HepG2 (cell line): ENCODE measurements around the gene KAZN. TPM values are rescaled to one million over a fixed set of nuclear protein-coding genes. Genes with fewer than 3 reads are reported as not detected.

Experiments
- DPF2 ChIP-seq: sonication (generic); formaldehyde crosslinking; IDR thresholded peaks from 2 replicates; pipeline ENCODE4 v1.4.0; 2020; ENCODE audit warnings: mild to moderate bottlenecking, low read depth, missing genetic modification reagents, borderline replicate concordance
- ELF4 ChIP-seq: sonication (generic); formaldehyde crosslinking; IDR thresholded peaks from 2 replicates; pipeline ENCODE4 v1.5.0; 2020; ENCODE audit warnings: missing genetic modification reagents, mild to moderate bottlenecking, moderate library complexity, borderline replicate concordance
- FOXA1 ChIP-seq, 2 experiments: fragments of 450-650 bp in 1 of 2; sonication (generic) in 1 of 2; formaldehyde crosslinking in 1 of 2; IDR thresholded peaks; 2 replicates each; pipeline versions ENCODE4 v1.4.0 to v1.6.1; 2016 to 2020; ENCODE audit warnings: missing genetic modification reagents in 1 of 2
- HNRNPLL ChIP-seq: fragments of 200-400 bp; formaldehyde crosslinking; IDR thresholded peaks from 2 replicates; pipeline ENCODE4 v1.6.1; 2017; ENCODE audit warnings: mild to moderate bottlenecking, low read depth, low read length; ENCODE audit not compliant: poor library complexity, severe bottlenecking
- JARID2 ChIP-seq: sonication (generic); formaldehyde crosslinking; IDR thresholded peaks from 2 replicates; pipeline ENCODE4 v1.8.1; 2023; ENCODE audit warnings: missing genetic modification reagents, inconsistent platforms; ENCODE audit not compliant: insufficient replicate concordance
- MTF1 ChIP-seq: sonication (generic); formaldehyde crosslinking; IDR thresholded peaks from 2 replicates; pipeline ENCODE4 v1.5.0; 2020; ENCODE audit warnings: missing genetic modification reagents
- POLR2AphosphoS5 ChIP-seq: IDR thresholded peaks from 2 replicates; pipeline ENCODE4 v1.6.1; 2012; ENCODE audit warnings: low read depth, low read length
- SAP130 ChIP-seq: IDR thresholded peaks from 2 replicates; pipeline ENCODE4 v1.6.1; 2016; ENCODE audit warnings: low read depth
- SMAD3 ChIP-seq: sonication (generic); formaldehyde crosslinking; IDR thresholded peaks from 2 replicates; pipeline ENCODE4 v1.4.0; 2020; ENCODE audit warnings: missing genetic modification reagents
- TAF15 ChIP-seq: fragments of 200-400 bp; formaldehyde crosslinking; IDR thresholded peaks from one replicate; pipeline ENCODE4 v1.6.1; 2018; ENCODE audit warnings: mild to moderate bottlenecking, low read depth, low read length; ENCODE audit not compliant: poor library complexity, severe bottlenecking
- ZC3H4 ChIP-seq: sonication (generic); formaldehyde crosslinking; IDR thresholded peaks from 2 replicates; pipeline ENCODE4 v1.4.0; 2020; ENCODE audit warnings: missing genetic modification reagents, borderline replicate concordance
- ZFP90 ChIP-seq: sonication (generic); formaldehyde crosslinking; IDR thresholded peaks from 2 replicates; pipeline ENCODE4 v1.8.0; 2022; ENCODE audit warnings: missing genetic modification reagents, mild to moderate bottlenecking, inconsistent platforms, borderline replicate concordance
- ZNF276 ChIP-seq: sonication (generic); formaldehyde crosslinking; IDR thresholded peaks from 2 replicates; pipeline ENCODE4 v1.4.0; 2020; ENCODE audit warnings: mild to moderate bottlenecking, low read depth, missing genetic modification reagents
- ZNF432 ChIP-seq: sonication (generic); formaldehyde crosslinking; IDR thresholded peaks from 2 replicates; pipeline ENCODE4 v1.5.0; 2020; ENCODE audit warnings: missing genetic modification reagents, mild to moderate bottlenecking, borderline replicate concordance
- ZNF446 ChIP-seq: sonication (generic); formaldehyde crosslinking; IDR thresholded peaks from 2 replicates; pipeline ENCODE4 v1.5.0; 2020; ENCODE audit warnings: mild to moderate bottlenecking, missing genetic modification reagents
- ZNF460 ChIP-seq: sonication (generic); formaldehyde crosslinking; IDR thresholded peaks from 2 replicates; pipeline ENCODE4 v1.5.1; 2020; ENCODE audit warnings: missing genetic modification reagents, mild to moderate bottlenecking, borderline replicate concordance
- ZNF567 ChIP-seq: sonication (generic); formaldehyde crosslinking; IDR thresholded peaks from 2 replicates; pipeline ENCODE4 v1.8.1; 2023; ENCODE audit warnings: mild to moderate bottlenecking, missing genetic modification reagents, borderline replicate concordance
- ZNF576 ChIP-seq: sonication (generic); formaldehyde crosslinking; IDR thresholded peaks from 2 replicates; pipeline ENCODE4 v1.4.0; 2020; ENCODE audit warnings: mild to moderate bottlenecking, missing genetic modification reagents
- polyA plus RNA-seq, 8 experiments: library from polyadenylated mRNA; depleted of rRNA in 3 of 8; stranded (reverse) in 7 of 8; unstranded in 1 of 8; fragments of >200 nt; fragmentation: Illumina TruSeq in 4 of 8; extraction: Trizol in 4 of 8; gene quantifications; 2 replicates each; pipeline versions ENCODE4 v1.2.1 to v1.2.3, GENCODE V29; 2011 to 2016; ENCODE audit warnings: low read depth in 4 of 8, missing spikeins in 1 of 8, mixed read lengths in 1 of 8; ENCODE audit not compliant: insufficient read depth in 1 of 8
- total RNA-seq, 5 experiments: library from RNA; depleted of rRNA; stranded (reverse); fragments of >200 nt; fragmentation: Illumina TruSeq; extraction: Trizol; gene quantifications; 2 replicates each; pipeline ENCODE4 v1.2.3, GENCODE V29; 2016; ENCODE audit warnings: low read depth in 1 of 5
- TF ChIP-seq, protein P1 (sequence below): sonication (generic); formaldehyde crosslinking; IDR thresholded peaks from 2 replicates; pipeline ENCODE4 v1.4.0; 2020; ENCODE audit warnings: missing genetic modification reagents, mild to moderate bottlenecking, borderline replicate concordance
- TF ChIP-seq, protein P2 (sequence below): sonication (generic); formaldehyde crosslinking; IDR thresholded peaks from 2 replicates; pipeline ENCODE4 v1.4.0; 2020; ENCODE audit warnings: mild to moderate bottlenecking, missing genetic modification reagents
- TF ChIP-seq, protein P3 (sequence below): sonication (generic); formaldehyde crosslinking; IDR thresholded peaks from 2 replicates; pipeline ENCODE4 v1.4.0; 2020; ENCODE audit warnings: missing genetic modification reagents, borderline replicate concordance

KAZN gene
- total and polyA plus RNA-seq, 2 of the 13 experiments (the other 11 are each of a cell fraction or from before 2014, with no cell fraction given): 10.4 to 13.5 TPM

- TF ChIP-seq, protein P1, sequence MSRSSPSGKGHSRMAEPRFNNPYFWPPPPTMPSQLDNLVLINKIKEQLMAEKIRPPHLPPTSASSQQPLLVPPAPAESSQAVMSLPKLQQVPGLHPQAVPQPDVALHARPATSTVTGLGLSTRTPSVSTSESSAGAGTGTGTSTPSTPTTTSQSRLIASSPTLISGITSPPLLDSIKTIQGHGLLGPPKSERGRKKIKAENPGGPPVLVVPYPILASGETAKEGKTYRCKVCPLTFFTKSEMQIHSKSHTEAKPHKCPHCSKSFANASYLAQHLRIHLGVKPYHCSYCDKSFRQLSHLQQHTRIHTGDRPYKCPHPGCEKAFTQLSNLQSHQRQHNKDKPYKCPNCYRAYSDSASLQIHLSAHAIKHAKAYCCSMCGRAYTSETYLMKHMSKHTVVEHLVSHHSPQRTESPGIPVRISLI: peak; percentile 89
- TF ChIP-seq ZNF446 (CRISPR knock-in tag) (no peak), ZNF460 (peak; percentile 50; the same call in 1 of the 2 replicates), ZFP90 (CRISPR knock-in tag) (peak; percentile 95), HNRNPLL (no peak), SAP130 (CRISPR knock-in tag) (peak; percentile 86), ZNF576 (CRISPR knock-in tag) (peak; percentile 17; the same call in 1 of the 2 replicates), JARID2 (peak; percentile 71), ZNF276 (CRISPR knock-in tag) (no peak), ZNF432 (CRISPR knock-in tag) (no peak), ZNF567 (CRISPR knock-in tag) (no peak), FOXA1 (IDR thresholded peaks at IDR 0.05) (no peak), FOXA1 (CRISPR knock-in tag; IDR thresholded peaks at IDR 0.05) (peak; percentile 77), POLR2AphosphoS5 (no peak), ELF4 (CRISPR knock-in tag) (no peak), TAF15 (no peak), SMAD3 (CRISPR knock-in tag) (peak; percentile 87; the same call in 1 of the 2 replicates), DPF2 (CRISPR knock-in tag) (peak; percentile 82; the same call in 1 of the 2 replicates), ZC3H4 (CRISPR knock-in tag) (no peak), MTF1 (CRISPR knock-in tag) (peak; percentile 30; the same call in 1 of the 2 replicates)
- TF ChIP-seq, protein P2, sequence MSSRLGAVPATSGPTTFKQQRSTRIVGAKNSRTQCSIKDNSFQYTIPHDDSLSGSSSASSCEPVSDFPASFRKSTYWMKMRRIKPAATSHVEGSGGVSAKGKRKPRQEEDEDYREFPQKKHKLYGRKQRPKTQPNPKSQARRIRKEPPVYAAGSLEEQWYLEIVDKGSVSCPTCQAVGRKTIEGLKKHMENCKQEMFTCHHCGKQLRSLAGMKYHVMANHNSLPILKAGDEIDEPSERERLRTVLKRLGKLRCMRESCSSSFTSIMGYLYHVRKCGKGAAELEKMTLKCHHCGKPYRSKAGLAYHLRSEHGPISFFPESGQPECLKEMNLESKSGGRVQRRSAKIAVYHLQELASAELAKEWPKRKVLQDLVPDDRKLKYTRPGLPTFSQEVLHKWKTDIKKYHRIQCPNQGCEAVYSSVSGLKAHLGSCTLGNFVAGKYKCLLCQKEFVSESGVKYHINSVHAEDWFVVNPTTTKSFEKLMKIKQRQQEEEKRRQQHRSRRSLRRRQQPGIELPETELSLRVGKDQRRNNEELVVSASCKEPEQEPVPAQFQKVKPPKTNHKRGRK (CRISPR knock-in tag): no peak
- TF ChIP-seq, protein P3, sequence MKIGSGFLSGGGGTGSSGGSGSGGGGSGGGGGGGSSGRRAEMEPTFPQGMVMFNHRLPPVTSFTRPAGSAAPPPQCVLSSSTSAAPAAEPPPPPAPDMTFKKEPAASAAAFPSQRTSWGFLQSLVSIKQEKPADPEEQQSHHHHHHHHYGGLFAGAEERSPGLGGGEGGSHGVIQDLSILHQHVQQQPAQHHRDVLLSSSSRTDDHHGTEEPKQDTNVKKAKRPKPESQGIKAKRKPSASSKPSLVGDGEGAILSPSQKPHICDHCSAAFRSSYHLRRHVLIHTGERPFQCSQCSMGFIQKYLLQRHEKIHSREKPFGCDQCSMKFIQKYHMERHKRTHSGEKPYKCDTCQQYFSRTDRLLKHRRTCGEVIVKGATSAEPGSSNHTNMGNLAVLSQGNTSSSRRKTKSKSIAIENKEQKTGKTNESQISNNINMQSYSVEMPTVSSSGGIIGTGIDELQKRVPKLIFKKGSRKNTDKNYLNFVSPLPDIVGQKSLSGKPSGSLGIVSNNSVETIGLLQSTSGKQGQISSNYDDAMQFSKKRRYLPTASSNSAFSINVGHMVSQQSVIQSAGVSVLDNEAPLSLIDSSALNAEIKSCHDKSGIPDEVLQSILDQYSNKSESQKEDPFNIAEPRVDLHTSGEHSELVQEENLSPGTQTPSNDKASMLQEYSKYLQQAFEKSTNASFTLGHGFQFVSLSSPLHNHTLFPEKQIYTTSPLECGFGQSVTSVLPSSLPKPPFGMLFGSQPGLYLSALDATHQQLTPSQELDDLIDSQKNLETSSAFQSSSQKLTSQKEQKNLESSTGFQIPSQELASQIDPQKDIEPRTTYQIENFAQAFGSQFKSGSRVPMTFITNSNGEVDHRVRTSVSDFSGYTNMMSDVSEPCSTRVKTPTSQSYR (CRISPR knock-in tag): peak; percentile 65; the same call in 1 of the 2 replicates
Observed at GRCh38 chr1:14952626-14953314, 354.3 kb downstream of the KAZN start (continued).
